GM18517 (cell line): Measurements from ENCODE around the gene ZCCHC7.
"Not testable (repeated sequence)": the region's sequence is repeated elsewhere in the genome, so short reads cannot be mapped to it uniquely, and the experiment has no call there.

ENCODE experiments used
- ATAC-seq: cut with Tn5 transposase; IDR thresholded peaks from one replicate; pipeline ENCODE4 v1.9.1; 2021; ENCODE audit warnings: mild to moderate bottlenecking, moderate library complexity; ENCODE audit not compliant: unreplicated experiment

The ZCCHC7 gene

DNA sequence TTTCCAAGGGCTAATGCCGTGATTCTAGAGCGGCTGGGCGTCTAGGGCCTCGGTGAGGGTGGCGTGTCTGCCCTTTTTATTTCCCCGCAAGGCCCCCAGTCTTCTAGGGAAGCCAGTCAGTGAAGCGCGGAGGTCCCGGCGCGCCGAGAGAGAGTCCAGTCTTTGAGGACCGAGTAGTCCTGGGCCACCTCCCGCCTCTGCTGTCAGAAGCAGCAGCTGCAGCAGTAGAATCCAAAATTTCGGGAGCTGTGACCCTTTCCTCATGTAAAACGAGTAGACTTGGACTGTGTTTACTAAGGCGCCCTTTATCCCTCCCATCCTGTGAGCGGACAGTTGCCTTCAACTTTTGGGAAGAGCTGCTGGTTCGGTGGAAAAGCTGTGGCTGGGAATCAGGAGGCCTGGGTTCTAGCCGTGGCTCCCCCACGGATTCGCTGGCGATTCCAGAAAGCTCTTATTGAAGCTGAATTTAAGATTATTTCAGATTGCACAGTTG lies 515 bp downstream of the ZCCHC7 start:
- ATAC-seq, result peak; percentile 8

- ATAC-seq, result no peak
Observed at GRCh38 chr9:37121881-37122280, 1.5 kb downstream of the ZCCHC7 start.

DNA sequence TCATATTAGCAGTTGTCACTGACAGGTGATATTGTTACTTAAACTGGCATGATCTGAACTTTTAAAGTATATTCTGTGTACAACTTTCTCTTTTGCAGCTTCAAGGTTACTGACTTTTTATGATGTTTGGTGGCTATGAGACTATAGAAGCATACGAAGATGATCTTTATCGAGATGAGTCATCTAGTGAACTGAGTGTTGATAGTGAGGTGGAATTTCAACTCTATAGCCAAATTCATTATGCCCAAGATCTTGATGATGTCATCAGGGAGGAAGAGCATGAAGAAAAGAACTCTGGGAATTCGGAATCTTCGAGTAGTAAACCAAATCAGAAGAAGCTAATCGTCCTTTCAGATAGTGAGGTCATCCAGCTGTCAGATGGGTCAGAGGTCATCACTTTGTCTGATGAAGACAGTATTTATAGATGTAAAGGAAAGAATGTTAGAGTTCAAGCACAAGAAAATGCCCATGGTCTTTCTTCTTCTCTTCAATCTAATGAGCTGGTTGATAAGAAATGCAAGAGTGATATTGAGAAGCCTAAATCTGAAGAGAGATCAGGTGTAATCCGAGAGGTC lies 5.9 kb downstream of the ZCCHC7 start:
- ATAC-seq, result no peak

DNA sequence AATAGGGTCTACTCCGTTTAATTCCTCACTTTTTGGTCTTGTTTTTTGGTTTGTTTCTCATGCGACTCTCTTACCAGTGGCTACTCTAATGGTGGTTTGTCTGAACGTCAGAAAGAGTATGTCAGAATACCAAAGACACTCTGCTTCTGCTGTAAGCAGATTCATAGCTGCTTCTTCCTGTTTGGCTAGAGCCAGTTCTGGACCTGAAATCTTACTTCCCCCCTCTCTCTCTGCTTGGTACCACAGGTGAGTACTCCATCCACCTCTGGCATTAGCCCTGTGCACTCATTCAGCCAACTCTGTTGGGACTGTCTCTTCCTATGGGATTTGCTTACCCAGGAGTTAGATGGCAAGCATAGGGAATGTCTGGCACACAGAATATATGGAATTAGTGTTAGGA lies 6.6 kb downstream of the ZCCHC7 start:
- ATAC-seq, result no peak

DNA sequence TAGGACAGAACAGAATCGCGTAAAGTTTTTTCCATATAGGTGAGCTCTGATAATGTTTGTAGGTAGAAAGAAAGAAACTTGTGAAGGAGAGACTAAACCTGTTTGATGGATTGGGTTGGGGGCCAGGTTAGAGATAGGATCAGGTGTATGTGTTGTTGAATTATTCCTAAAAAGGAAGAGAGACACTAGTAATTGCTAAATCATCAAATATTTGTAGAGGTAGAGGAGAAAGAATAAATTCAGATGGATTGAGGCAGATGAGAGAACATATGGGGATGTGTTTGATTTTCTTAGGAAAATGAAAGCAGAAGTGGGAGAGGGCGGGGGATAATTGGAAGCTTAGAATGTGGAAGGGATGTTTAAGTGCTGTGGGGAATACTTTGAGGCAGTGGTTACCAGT lies 7.7 kb downstream of the ZCCHC7 start:
- no peak for ATAC-seq

GRCh38 chr9:37134166-37134565 lies 13.8 kb downstream of the ZCCHC7 start:
- no peak for ATAC-seq

GRCh38 chr9:37141015-37141414 lies 20.6 kb downstream of the ZCCHC7 start:
- ATAC-seq, result no peak

- peak; percentile 51 for ATAC-seq
Observed at GRCh38 chr9:37144762-37145161, 24.4 kb downstream of the ZCCHC7 start.

DNA sequence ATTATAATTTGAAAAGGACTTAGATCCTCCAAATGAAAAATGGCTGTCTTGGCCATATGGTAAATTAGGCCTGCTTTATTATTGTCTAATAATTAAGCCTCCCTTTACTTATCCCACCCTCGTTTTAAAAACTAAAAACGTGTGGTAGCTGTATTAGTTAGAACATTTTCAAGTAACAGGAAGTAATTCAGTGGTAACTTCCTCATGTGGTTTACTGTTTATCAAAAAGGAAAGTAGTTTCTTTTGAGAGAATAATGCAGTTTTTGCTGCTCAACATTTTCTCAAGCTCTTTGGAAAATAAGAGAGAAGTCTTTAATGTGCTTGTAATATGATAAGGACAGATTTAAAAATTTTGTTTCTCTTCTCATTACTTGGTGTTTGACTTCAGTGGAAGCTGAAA lies 26.0 kb downstream of the ZCCHC7 start:
- peak; percentile 73 for ATAC-seq

- ATAC-seq, result no peak
Observed at GRCh38 chr9:37148181-37148580, 27.8 kb downstream of the ZCCHC7 start.

DNA sequence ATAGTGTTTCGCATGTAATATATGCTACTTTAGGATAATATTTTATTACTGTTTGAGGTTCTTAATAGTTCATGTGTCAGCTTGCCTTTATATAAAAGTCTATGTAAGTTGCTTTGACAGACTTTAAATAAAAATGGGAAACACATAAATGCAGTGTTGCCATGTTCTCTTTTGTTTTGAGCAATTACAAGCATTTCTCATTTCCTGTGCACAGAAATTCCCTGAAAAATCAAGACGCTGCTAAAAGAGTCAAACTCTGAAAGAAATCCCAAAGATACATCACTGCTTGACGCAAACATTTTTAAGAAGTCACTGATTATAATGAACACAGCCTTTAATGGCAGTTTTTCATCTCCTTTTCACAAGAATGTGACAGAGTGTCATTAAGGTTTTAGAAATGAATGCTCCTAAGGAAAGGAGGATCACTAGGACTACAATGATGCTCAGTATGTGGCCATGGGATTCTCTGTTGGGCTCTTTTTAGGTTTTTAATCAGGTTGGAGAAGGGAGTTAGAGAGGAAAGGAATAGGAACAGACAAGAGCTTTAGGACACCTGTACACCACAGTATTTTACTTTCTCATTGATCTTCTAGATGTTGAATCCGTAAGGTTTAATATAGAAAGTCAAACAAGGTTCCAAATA lies 29.4 kb downstream of the ZCCHC7 start:
- ATAC-seq, result no peak

GRCh38 chr9:37150415-37150814 lies 30.0 kb downstream of the ZCCHC7 start:
- no peak for ATAC-seq

DNA sequence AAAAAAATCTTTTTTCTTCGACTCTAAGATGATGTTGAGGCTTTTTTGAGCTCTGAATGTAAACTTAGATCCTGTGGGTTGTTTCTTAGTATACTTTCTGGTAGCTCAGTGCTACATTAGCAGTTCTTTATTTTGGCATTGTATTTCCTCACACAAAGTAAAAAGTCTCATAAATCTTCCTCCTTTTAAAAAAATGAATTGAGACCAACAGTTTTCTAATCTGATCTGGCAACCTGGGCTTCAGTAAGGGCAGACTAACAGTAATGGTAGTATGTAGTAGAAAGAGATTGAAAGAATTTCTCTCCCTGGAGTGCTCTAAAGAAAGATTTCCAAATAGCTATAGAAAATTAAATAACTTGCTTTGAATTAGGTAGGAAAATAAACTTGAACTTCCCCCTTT lies 31.4 kb downstream of the ZCCHC7 start:
- no peak for ATAC-seq

GRCh38 chr9:37152365-37152764 lies 32.0 kb downstream of the ZCCHC7 start:
- ATAC-seq, result no peak

- no peak for ATAC-seq
Observed at GRCh38 chr9:37155601-37156000, 35.2 kb downstream of the ZCCHC7 start.

- ATAC-seq, result no peak
Observed at GRCh38 chr9:37156205-37156604, 35.8 kb downstream of the ZCCHC7 start.

DNA sequence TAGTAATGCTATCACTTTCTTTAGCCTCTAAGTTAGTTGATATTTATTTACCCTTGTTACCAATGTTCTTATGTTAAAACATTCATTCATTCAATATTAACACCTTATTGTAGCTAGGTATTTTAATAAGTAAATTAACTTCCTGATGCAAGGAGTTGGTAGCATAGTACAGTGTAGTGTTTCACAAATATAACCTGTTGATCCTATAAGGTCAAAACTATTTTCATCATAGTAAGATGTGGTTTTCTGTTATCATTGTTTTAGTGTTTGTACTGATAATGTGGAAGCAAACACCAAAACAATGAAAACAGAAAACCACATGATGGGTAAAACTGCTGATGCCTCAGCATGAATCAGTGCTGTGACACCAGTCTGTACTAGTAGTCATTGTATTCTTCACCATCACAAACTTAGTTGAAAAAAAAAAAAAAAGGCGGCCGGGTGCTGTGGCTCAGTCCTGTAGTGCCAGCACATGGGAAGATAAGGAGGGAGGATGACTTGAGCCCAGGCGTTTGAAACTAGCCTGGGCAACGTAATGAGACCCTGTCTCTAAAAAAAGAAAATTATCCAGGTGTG lies 36.5 kb downstream of the ZCCHC7 start:
- no peak for ATAC-seq

DNA sequence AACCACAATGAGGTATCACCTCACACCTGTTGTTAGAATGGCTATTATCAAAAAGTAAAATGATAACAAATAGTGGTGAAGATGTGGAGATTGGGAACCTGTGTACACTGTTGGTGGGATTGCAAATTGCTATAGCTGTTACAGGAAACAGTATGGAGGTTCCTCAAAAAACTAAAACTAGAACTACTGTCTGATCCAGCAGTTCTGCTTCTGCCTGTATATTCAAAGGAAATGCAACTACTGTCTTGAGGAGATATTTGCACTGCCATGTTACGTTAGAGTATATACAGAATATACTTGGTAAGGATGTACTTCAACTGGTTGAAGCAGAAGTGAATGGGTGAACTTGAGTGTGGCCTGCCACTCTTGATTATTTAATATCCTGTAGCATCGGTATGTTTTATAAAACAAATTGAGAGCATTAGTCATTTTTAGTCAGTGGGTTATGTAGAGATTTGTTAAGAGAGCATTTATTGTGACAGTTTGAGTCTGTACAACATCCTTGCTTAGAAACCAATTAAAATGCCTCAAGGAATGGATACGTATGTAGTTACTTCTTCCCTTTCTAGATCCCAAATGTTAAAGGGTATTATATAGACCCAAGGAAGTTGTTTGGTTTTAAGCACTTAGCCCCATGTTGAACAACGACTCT lies 37.5 kb downstream of the ZCCHC7 start:
- ATAC-seq, result no peak

DNA sequence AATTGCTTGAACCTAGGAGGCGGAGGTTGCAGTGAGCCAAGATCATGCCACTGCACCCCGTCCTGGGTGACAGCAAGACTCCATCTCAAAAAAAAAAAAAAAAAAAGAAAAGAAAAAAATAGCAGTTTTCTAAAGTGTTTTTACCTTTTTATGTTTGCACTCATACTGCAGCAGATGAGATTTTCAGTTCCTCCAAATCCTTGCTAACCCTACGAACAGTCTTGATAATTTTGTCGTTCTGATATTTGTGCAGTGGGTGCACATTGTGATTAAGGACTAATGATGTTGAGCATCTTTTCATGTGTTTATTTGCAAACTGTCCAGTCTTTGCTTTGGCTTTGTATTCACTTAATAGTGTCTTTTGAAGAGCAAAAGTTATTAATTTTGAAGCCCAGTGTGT lies 42.9 kb downstream of the ZCCHC7 start:
- ATAC-seq, result no peak

- ATAC-seq, result not testable (repeated sequence)
Observed at GRCh38 chr9:37164335-37164734, 44.0 kb downstream of the ZCCHC7 start.

- ATAC-seq, result no peak
Observed at GRCh38 chr9:37165644-37166043, 45.3 kb downstream of the ZCCHC7 start.

GRCh38 chr9:37167456-37168047 lies 47.2 kb downstream of the ZCCHC7 start:
- no peak for ATAC-seq
